ENCODE data around the gene CRYZ.
A peak's percentile ranks its signal among the peaks of the same experiment; 100 is the strongest.
"Not testable (repeated sequence)": the region's sequence is repeated elsewhere in the genome, so short reads cannot be mapped to it uniquely, and the experiment has no call there.

Gene CRYZ

GRCh38 chr1:74756650-74757049 lies 23.8 kb upstream of the CRYZ start:
- WGBS, 2 experiments (ENCODE audit: insufficient coverage in 2 of 2): 100% methylated on average over 1 of the region's 2 CpGs
- H3K36me3 ChIP-seq (ENCODE audit: control insufficient read depth, insufficient read depth, low read length): peaks cover 59% of the 10 kb centered on the region

DNA sequence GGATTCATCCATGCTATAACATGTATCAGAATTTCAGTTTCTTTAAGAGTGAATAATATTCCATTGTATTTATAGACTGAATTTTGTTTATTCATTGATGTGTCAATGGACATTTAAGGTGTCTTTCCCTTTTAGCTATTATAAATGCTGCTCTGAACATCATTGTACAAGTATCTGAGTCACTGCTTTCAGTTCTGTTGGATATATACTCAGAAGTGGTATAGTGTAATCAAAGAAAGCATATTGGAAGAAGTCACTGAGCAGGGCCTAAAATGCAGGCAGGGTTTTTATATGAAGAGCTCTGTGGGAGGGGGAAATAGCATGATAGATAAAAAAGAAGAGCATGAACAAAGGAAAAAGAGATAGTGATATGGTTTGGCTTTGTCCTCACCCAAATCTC lies 22.6 kb upstream of the CRYZ start:
- peaks cover 19% of the 10 kb centered on the region for H3K9me3 ChIP-seq (ENCODE audit: control insufficient read depth, low read length)
- H3K27ac ChIP-seq (ENCODE audit: low read depth, low read length, severe bottlenecking): no peak overlapping the region
- H3K36me3 ChIP-seq (ENCODE audit: control insufficient read depth, insufficient read depth, low read length): peaks cover 70% of the 10 kb centered on the region
- no peak overlapping the region for H3K4me3 ChIP-seq (ENCODE audit: extremely low read depth, insufficient read depth, low read length, poor library complexity, severe bottlenecking)
- no peaks in the 10 kb centered on the region for H3K4me1 ChIP-seq (ENCODE audit: control insufficient read depth, insufficient read depth, low read length, poor library complexity, severe bottlenecking)

More at GRCh38 chr1:74756650-74757049, 23.8 kb upstream of the CRYZ start:
- H3K4me1 ChIP-seq (ENCODE audit: control insufficient read depth, insufficient read depth, low read length, poor library complexity, severe bottlenecking); H3K4me3 ChIP-seq (ENCODE audit: extremely low read depth, insufficient read depth, low read length, poor library complexity, severe bottlenecking); H3K27ac ChIP-seq (ENCODE audit: low read depth, low read length, severe bottlenecking): not testable (repeated sequence)
- peaks cover 19% of the 10 kb centered on the region for H3K9me3 ChIP-seq (ENCODE audit: control insufficient read depth, low read length)

DNA sequence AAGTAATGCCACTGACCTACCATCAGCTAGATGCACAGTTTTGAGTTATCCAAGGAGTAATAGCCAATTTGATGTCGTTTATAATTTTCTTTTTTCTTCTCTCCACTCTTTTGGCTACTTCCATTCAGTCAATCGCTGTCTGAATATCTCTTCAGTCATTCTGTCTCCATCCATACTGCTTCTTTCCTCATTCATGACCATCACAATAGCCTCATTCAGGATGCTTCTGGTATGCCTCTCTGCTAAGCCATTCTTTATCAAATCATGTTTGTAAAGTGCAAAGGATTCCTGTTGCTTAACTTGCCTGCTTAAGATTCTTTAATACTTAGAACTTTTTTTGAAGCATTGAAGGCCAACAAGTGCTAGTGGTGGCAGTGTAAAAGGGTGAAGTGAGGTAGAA lies 20.3 kb upstream of the CRYZ start:
- peaks cover 19% of the 10 kb centered on the region for H3K9me3 ChIP-seq (ENCODE audit: control insufficient read depth, low read length)
- H3K4me3 ChIP-seq (ENCODE audit: extremely low read depth, insufficient read depth, low read length, poor library complexity, severe bottlenecking): no peak overlapping the region
- 76 to 79% methylated on average over 2 of the region's 2 CpGs for WGBS, 2 experiments (ENCODE audit: insufficient coverage in 2 of 2)
- H3K4me1 ChIP-seq (ENCODE audit: control insufficient read depth, insufficient read depth, low read length, poor library complexity, severe bottlenecking): no peaks in the 10 kb centered on the region
- peaks cover 81% of the 10 kb centered on the region for H3K36me3 ChIP-seq (ENCODE audit: control insufficient read depth, insufficient read depth, low read length)
- no peak overlapping the region for H3K27ac ChIP-seq (ENCODE audit: low read depth, low read length, severe bottlenecking)

DNA sequence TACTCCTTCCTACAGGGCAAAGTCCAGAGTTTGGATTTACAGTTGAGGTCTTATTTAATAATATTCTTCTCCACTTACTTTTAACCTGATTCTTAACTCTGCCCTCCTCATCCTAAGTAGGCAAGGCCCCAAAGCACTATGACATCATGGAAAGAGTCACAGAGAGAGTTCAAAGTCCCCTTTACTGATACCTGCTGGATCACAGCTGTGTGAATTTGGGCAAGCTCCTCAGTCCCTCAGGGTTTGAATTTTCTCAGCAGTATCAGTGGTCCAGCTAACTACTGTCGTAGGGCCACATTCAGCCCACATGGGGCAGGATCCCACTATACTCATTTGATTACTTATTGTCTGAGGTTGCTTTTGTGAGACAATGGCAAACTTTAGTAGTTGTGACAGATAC lies 16.1 kb upstream of the CRYZ start:
- no CpG with 5 or more reads among the region's 1 CpG for WGBS, 2 experiments (ENCODE audit: insufficient coverage in 2 of 2)
- H3K4me3 ChIP-seq (ENCODE audit: extremely low read depth, insufficient read depth, low read length, poor library complexity, severe bottlenecking): no peak overlapping the region
- H3K27ac ChIP-seq (ENCODE audit: low read depth, low read length, severe bottlenecking): no peak overlapping the region
- H3K4me1 ChIP-seq (ENCODE audit: control insufficient read depth, insufficient read depth, low read length, poor library complexity, severe bottlenecking): no peaks in the 10 kb centered on the region
- no peaks in the 10 kb centered on the region for H3K9me3 ChIP-seq (ENCODE audit: control insufficient read depth, low read length)
- H3K36me3 ChIP-seq (ENCODE audit: control insufficient read depth, insufficient read depth, low read length): peaks cover 72% of the 10 kb centered on the region

- H3K27ac ChIP-seq (ENCODE audit: low read depth, low read length, severe bottlenecking); H3K9me3 ChIP-seq (ENCODE audit: control insufficient read depth, low read length); H3K4me1 ChIP-seq (ENCODE audit: control insufficient read depth, insufficient read depth, low read length, poor library complexity, severe bottlenecking); H3K4me3 ChIP-seq (ENCODE audit: extremely low read depth, insufficient read depth, low read length, poor library complexity, severe bottlenecking): not testable (repeated sequence)
- 90 to 93% methylated on average over 5 of the region's 6 CpGs for WGBS, 2 experiments (ENCODE audit: insufficient coverage in 2 of 2)
- peaks cover 79% of the 10 kb centered on the region for H3K36me3 ChIP-seq (ENCODE audit: control insufficient read depth, insufficient read depth, low read length)
These were observed 12.4 kb upstream of the CRYZ start for GRCh38 chr1:74745247-74745646.

GRCh38 chr1:74740307-74740980 lies 7.6 kb upstream of the CRYZ start:
- H3K4me1 ChIP-seq (ENCODE audit: control insufficient read depth, insufficient read depth, low read length, poor library complexity, severe bottlenecking); H3K27ac ChIP-seq (ENCODE audit: low read depth, low read length, severe bottlenecking); H3K9me3 ChIP-seq (ENCODE audit: control insufficient read depth, low read length); H3K4me3 ChIP-seq (ENCODE audit: extremely low read depth, insufficient read depth, low read length, poor library complexity, severe bottlenecking): not testable (repeated sequence)
- H3K36me3 ChIP-seq (ENCODE audit: control insufficient read depth, insufficient read depth, low read length): peaks cover 81% of the 10 kb centered on the region
- 92 to 95% methylated on average over 5 to 7 of the region's 13 CpGs for WGBS, 2 experiments (ENCODE audit: insufficient coverage in 2 of 2)

GRCh38 chr1:74737333-74737732 lies 4.5 kb upstream of the CRYZ start:
- 66 to 73% methylated on average over 2 to 3 of the region's 4 CpGs for WGBS, 2 experiments (ENCODE audit: insufficient coverage in 2 of 2)
- no peak overlapping the region for H3K4me3 ChIP-seq (ENCODE audit: extremely low read depth, insufficient read depth, low read length, poor library complexity, severe bottlenecking)
- H3K4me1 ChIP-seq (ENCODE audit: control insufficient read depth, insufficient read depth, low read length, poor library complexity, severe bottlenecking): peaks cover 5% of the 10 kb centered on the region
- peaks cover 52% of the 10 kb centered on the region for H3K36me3 ChIP-seq (ENCODE audit: control insufficient read depth, insufficient read depth, low read length)
- no peak overlapping the region for H3K27ac ChIP-seq (ENCODE audit: low read depth, low read length, severe bottlenecking)
- H3K9me3 ChIP-seq (ENCODE audit: control insufficient read depth, low read length): no peaks in the 10 kb centered on the region

- 64 to 76% methylated on average over 3 of the region's 11 CpGs for WGBS, 2 experiments (ENCODE audit: insufficient coverage in 2 of 2)
- Histone ChIP-seq H3K4me1 (ENCODE audit: control insufficient read depth, insufficient read depth, low read length, poor library complexity, severe bottlenecking) (peaks cover 24% of the 10 kb centered on the region), H3K36me3 (ENCODE audit: control insufficient read depth, insufficient read depth, low read length) (peaks cover 24% of the 10 kb centered on the region), H3K4me3 (ENCODE audit: extremely low read depth, insufficient read depth, low read length, poor library complexity, severe bottlenecking) (peak overlapping the region; percentile 60), H3K9me3 (ENCODE audit: control insufficient read depth, low read length) (no peaks in the 10 kb centered on the region), H3K27ac (ENCODE audit: low read depth, low read length, severe bottlenecking) (peak overlapping the region; percentile 96)
These were observed 994 bp upstream of the CRYZ start for GRCh38 chr1:74733604-74734484.

GRCh38 chr1:74732071-74732946 lies 541 bp downstream of the CRYZ start:
- not testable (repeated sequence) for H3K9me3 ChIP-seq (ENCODE audit: control insufficient read depth, low read length)
- peak overlapping the region; percentile 96 for H3K27ac ChIP-seq (ENCODE audit: low read depth, low read length, severe bottlenecking)
- peak overlapping the region; percentile 60 for H3K4me3 ChIP-seq (ENCODE audit: extremely low read depth, insufficient read depth, low read length, poor library complexity, severe bottlenecking)
- peaks cover 17% of the 10 kb centered on the region for H3K36me3 ChIP-seq (ENCODE audit: control insufficient read depth, insufficient read depth, low read length)
- peaks cover 24% of the 10 kb centered on the region for H3K4me1 ChIP-seq (ENCODE audit: control insufficient read depth, insufficient read depth, low read length, poor library complexity, severe bottlenecking)
- 15 to 30% methylated on average over 3 to 7 of the region's 17 CpGs for WGBS, 2 experiments (ENCODE audit: insufficient coverage in 2 of 2)

GRCh38 chr1:74731399-74732052 lies 1.3 kb downstream of the CRYZ start:
- H3K36me3 ChIP-seq (ENCODE audit: control insufficient read depth, insufficient read depth, low read length): peaks cover 17% of the 10 kb centered on the region
- peak overlapping the region; percentile 60 for H3K4me3 ChIP-seq (ENCODE audit: extremely low read depth, insufficient read depth, low read length, poor library complexity, severe bottlenecking)
- peaks cover 24% of the 10 kb centered on the region for H3K4me1 ChIP-seq (ENCODE audit: control insufficient read depth, insufficient read depth, low read length, poor library complexity, severe bottlenecking)
- peaks cover 5% of the 10 kb centered on the region for H3K9me3 ChIP-seq (ENCODE audit: control insufficient read depth, low read length)
- no peak overlapping the region for H3K27ac ChIP-seq (ENCODE audit: low read depth, low read length, severe bottlenecking)
- 84 to 93% methylated on average over 5 to 8 of the region's 11 CpGs for WGBS, 2 experiments (ENCODE audit: insufficient coverage in 2 of 2)
